Ramos (cell line): ENCODE results near the gene NMU.
"Not testable (repeated sequence)": the region's sequence is repeated elsewhere in the genome, so short reads cannot be mapped to it uniquely, and the experiment has no call there.

Source experiments
- in situ Hi-C: fragments of 300-500 bp; cut with MboI; formaldehyde crosslinking; loops from one replicate; pipeline ENCODE4 v1.14.3; 2022; ENCODE audit warnings: low sequenced_read_pairs; ENCODE audit not compliant: unreplicated experiment

The NMU gene

GRCh38 chr4:55633903-55634302 is 2.2 kb downstream of the NMU start:
- in situ Hi-C loops = no loop called here

GRCh38 chr4:55625835-55626234 is 10.3 kb downstream of the NMU start:
- in situ Hi-C loops = no loop called here

- in situ Hi-C loops = not testable (repeated sequence)
These were observed 12.0 kb downstream of the NMU start for GRCh38 chr4:55624063-55624462.

- in situ Hi-C loops = no loop called here
These were observed 17.5 kb downstream of the NMU start for GRCh38 chr4:55618546-55619143.

- in situ Hi-C loops = no loop called here
These were observed 18.4 kb downstream of the NMU start for GRCh38 chr4:55617587-55618197.

GRCh38 chr4:55615008-55615407 is 21.1 kb downstream of the NMU start:
- in situ Hi-C loops = no loop called here

- in situ Hi-C loops = no loop called here
These were observed 22.5 kb downstream of the NMU start for GRCh38 chr4:55613621-55614020.

GRCh38 chr4:55612341-55612740 is 23.8 kb downstream of the NMU start:
- in situ Hi-C loops = no loop called here

- in situ Hi-C loops = no loop called here
These were observed 24.6 kb downstream of the NMU start for GRCh38 chr4:55611358-55612059.

- in situ Hi-C loops = no loop called here
These were observed 25.7 kb downstream of the NMU start for GRCh38 chr4:55610381-55610780.

- in situ Hi-C loops = no loop called here
These were observed 26.7 kb downstream of the NMU start for GRCh38 chr4:55609393-55609866.

GRCh38 chr4:55608591-55608990 is 27.5 kb downstream of the NMU start:
- in situ Hi-C loops = no loop called here

GRCh38 chr4:55604996-55605395 is 31.1 kb downstream of the NMU start:
- in situ Hi-C loops = no loop called here

- in situ Hi-C loops = no loop called here
These were observed 35.5 kb downstream of the NMU start for GRCh38 chr4:55600640-55601039.

GRCh38 chr4:55598641-55599040 is 37.5 kb downstream of the NMU start:
- in situ Hi-C loops = no loop called here

GRCh38 chr4:55592014-55592413 is 44.1 kb downstream of the NMU start, which contains the start of gene PDCL2:
TSS of gene PDCL2 (minus strand) at chr4:55592245. CDS start at chr4:55592109, 136 bp downstream.
- in situ Hi-C loops = no loop called here

GRCh38 chr4:55588160-55588559 is 47.9 kb downstream of the NMU start:
- in situ Hi-C loops = no loop called here

GRCh38 chr4:55582773-55583172 is 53.3 kb downstream of the NMU start:
- in situ Hi-C loops = not testable (repeated sequence)

GRCh38 chr4:55578341-55579010 is 57.6 kb downstream of the NMU start:
- in situ Hi-C loops = no loop called here

- in situ Hi-C loops = no loop called here
These were observed 60.6 kb downstream of the NMU start for GRCh38 chr4:55575513-55575912.

GRCh38 chr4:55574252-55574651 is 61.8 kb downstream of the NMU start:
- in situ Hi-C loops = no loop called here
